GM13976 (cell line): ENCODE results near the gene TBRG4.

Experiments
- DNase-seq: peaks from one replicate; pipeline ENCODE4 v3.0.0; 2012; ENCODE audit warnings: low spot score
- in situ Hi-C: fragments of 300-500 bp; cut with MboI; formaldehyde crosslinking; loops from one replicate; pipeline ENCODE4 v1.12.0; 2022; ENCODE audit warnings: low sequenced_read_pairs, mixed read lengths, inconsistent platforms; ENCODE audit not compliant: unreplicated experiment
- TF ChIP-seq, protein P1 (sequence below): IDR thresholded peaks from 2 replicates; pipeline ENCODE4 v1.5.1; 2012; ENCODE audit warnings: borderline replicate concordance, mild to moderate bottlenecking; ENCODE audit not compliant: insufficient read depth; ENCODE audit errors: extremely low read depth, missing control alignments, control extremely low read depth

TBRG4 gene

GRCh38 chr7:45107356-45107755 lies 4.1 kb downstream of the TBRG4 start:
- DNase-seq, result no peak
- TF ChIP-seq, protein P1, sequence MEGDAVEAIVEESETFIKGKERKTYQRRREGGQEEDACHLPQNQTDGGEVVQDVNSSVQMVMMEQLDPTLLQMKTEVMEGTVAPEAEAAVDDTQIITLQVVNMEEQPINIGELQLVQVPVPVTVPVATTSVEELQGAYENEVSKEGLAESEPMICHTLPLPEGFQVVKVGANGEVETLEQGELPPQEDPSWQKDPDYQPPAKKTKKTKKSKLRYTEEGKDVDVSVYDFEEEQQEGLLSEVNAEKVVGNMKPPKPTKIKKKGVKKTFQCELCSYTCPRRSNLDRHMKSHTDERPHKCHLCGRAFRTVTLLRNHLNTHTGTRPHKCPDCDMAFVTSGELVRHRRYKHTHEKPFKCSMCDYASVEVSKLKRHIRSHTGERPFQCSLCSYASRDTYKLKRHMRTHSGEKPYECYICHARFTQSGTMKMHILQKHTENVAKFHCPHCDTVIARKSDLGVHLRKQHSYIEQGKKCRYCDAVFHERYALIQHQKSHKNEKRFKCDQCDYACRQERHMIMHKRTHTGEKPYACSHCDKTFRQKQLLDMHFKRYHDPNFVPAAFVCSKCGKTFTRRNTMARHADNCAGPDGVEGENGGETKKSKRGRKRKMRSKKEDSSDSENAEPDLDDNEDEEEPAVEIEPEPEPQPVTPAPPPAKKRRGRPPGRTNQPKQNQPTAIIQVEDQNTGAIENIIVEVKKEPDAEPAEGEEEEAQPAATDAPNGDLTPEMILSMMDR, result no peak
- in situ Hi-C loops, result no loop called here

DNA sequence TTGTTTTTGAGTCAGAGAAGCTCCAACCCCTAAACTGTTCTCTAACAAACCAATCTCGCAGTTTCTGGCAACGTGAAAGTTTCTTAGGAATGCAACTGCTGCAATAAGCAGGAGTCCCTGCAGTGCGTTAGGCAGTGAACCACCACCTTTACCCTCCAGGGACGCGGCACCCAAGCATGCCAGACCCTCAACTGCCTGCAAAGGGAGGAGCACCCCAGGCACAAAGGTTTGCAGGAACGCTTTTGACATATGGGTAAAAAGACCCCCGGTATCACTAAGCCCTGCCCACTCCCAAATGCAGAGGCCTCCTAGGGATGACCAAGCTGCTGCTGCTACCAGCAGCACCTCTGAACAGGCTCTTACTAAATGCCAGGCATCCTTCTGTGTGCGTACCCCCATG lies 4.7 kb downstream of the TBRG4 start:
- TF ChIP-seq, protein P1, result no peak
- no peak for DNase-seq
- in situ Hi-C loops, result no loop called here

- no peak for DNase-seq
- in situ Hi-C loops, result no loop called here
- TF ChIP-seq, protein P1, result no peak
Measured at GRCh38 chr7:45105588-45106188, 5.8 kb downstream of the TBRG4 start.

GRCh38 chr7:45104844-45105587 lies 6.5 kb downstream of the TBRG4 start:
- in situ Hi-C loops, result no loop called here
- TF ChIP-seq, protein P1, result no peak
- DNase-seq, result no peak

DNA sequence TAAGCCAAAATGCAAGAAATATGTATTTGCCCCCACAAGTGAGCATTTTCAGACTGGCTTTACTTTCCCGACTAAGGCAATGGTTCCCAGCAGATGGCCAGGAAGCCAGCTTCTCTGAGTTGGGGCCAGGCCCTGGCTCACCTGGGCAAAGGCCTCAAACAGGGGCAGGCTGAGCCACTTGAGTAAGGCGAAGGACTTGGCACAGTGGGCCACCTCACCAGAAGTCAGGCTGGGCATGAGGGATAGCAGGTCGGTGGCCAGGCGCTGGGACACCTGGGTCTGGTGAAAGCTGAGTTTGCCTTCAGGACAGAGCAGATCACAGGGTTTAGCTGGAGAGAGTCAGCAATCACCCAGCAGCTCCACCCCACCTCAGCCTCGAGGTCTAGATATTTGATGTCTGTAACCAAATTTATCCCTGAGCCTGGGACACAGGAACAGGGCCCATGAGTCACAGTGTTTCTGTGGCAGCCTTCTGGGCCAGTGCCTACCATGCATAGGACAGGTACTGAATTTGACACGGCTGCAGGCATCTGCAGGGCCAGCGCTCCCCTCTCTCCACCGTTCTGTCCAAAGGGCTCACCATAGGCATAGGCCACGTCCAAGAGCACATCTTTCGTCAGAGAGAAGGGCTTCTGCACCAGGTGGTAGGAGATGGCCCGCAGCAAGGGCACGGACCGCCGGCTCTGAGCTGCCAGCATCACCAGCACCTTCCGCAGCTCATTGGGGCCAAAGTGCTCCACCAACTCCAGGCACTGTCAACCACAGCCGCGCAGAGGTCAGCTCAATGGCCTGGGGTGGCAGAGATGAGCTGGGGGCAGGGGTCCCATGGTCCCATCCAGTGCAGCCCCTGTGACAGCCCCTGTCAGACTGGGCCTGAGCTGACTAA lies 7.3 kb downstream of the TBRG4 start:
- DNase-seq, result no peak
- in situ Hi-C loops, result no loop called here

More for the DNA sequence above, 7.3 kb downstream of the TBRG4 start:
- TF ChIP-seq, protein P1, result no peak
